HUDEP-2 (cell line): Measurements from ENCODE around the gene DPP6.
A peak's percentile ranks its signal among the peaks of the same experiment; 100 is the strongest.

Source experiments
- DNase-seq, 76 experiments: peaks; one replicate each; lab custom pipeline; 2025; ENCODE audit not compliant: unreplicated experiment in 76 of 76; lab: John Stamatoyannopoulos, UW

The DPP6 gene

GRCh38 chr7:154679379-154680053 lies 627.3 kb downstream of the DPP6 start:
- no peak for DNase-seq

- no peak for DNase-seq
Measured at GRCh38 chr7:154680894-154681659, 628.9 kb downstream of the DPP6 start.

GRCh38 chr7:154682003-154682402 lies 629.8 kb downstream of the DPP6 start:
- DNase-seq: no peak

DNA sequence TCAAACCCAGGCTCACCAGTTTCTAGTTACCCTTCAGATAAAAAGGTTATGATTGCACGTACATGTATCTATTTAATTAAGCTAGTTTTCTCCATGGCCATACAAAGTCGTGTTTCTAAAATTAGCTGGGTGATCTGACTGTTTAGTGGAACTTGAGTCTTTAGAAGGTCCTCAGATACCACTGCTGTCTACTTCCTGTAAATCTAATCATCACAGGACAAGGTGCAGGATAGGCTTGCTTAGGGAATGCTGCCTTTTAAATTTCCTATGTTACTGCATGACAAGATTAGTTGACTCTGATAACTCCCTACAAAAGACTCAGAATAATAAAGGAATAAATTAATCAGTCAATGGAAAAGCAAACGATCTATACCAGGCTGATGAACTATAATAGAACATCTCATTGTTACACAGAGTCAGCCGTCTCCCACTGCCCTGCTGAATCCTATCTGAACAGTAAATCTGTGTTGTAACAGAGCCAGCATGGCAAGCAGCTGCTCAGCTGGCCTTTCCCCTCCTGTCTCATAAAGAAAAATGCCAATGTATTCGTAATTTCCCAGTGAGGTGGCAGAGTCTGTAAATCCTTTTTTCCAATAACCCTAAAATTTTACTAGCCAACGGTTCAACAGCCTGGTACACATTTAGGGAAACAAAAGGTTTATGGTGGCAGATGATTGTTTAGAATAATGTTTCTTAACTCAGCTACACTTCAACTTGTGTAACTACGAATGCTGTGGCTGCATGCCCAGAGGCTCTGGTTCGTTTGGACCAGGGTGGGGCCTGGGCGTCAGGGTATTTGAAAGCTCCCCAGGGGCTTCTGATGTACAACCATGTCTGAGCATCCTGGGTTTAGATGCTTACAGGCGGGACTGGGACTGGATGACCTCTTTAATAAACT lies 632.7 kb downstream of the DPP6 start:
- peak in 13 of 76 experiments; percentile 6 to 27 (median 21) for DNase-seq

DNA sequence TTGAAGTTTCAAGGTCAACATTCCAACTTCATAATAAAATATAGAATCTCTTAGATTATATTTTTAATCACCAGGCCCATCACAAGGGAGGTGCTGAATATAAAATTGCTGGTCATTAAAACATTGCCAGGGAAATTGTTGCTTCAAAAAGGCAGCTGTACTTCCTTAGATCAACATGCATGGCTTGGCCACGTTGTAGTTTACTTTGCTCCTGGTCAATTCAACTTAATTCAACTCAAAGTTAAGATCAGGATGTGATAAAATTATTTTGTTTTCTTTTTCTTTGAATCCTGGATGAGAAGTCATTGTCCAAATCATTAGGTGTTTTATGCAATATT lies 633.3 kb downstream of the DPP6 start:
- no peak for DNase-seq

GRCh38 chr7:154686305-154686704 lies 634.1 kb downstream of the DPP6 start:
- DNase-seq: no peak

GRCh38 chr7:154688952-154689351 lies 636.8 kb downstream of the DPP6 start:
- no peak for DNase-seq

- DNase-seq: no peak
Measured at GRCh38 chr7:154690411-154690810, 638.2 kb downstream of the DPP6 start.

DNA sequence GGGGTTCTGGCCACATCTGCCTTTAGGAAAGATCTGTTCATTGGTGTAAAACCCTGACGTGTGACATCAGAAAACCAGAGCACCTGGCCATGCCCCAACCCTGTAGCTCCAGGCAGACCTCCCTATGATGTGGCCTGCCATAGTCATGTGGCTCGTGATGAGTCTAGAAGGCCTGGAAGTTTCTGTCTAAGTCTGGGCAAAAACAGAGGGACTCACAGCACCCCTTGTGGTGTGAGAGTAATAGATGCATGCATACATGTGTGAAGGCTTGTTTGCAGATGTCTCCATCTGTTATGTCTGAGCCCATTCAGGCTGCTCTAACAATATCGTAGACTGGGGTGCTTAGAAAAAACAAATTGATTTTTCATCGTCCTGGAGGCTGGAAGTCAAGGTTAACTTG lies 641.5 kb downstream of the DPP6 start:
- DNase-seq: peak in 6 of 76 experiments; percentile 3 to 22 (median 11)

GRCh38 chr7:154695836-154696235 lies 643.6 kb downstream of the DPP6 start:
- no peak for DNase-seq

GRCh38 chr7:154696556-154696955 lies 644.4 kb downstream of the DPP6 start:
- DNase-seq: no peak

DNA sequence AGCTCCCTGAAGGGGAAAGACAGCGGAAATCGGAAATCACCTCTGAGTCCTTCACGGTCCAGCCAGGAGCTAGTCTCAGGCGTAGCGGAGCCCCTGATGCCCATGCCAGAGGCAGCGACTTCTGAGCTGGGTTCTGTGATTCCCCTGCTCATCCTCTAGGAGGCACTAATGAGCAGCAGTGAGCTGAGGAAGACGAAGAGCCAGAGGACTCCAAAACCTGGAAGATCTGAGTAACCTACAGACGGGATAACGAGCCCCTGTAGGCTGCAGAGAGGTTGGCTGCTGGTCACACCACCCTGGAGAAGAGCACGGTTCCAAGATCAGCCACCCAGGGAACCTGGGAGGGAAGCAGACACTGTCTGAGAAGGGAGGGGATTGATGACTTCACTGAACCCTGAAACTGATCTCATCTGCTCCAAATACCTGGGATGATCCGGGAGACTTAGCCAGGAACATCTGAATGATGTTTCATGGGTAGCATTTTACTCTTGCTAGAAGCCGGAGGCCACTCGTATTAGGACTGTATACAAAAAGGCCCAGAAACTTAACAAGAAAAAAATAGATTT lies 646.6 kb downstream of the DPP6 start:
- DNase-seq: peak in 18 of 76 experiments; percentile 8 to 57 (median 26)

DNA sequence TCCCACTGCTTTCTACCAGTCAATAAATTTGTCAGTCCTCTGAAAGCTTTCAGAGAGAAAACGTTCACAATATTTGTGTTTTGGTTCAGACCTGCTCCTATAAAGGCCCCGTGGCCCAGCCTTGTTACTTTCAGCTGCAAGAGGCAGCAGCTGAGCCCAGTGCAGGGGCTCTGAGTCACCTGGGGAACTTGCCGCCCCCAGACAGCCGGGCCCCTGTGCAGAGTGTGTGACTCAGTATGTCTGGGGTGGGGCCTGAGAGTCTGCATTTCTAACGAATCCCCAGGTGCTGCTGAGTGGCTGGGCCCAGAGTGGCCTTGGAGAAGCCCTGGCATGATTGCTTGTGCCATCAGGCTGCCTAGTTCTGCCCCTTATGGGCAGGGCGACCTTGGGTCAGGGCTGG lies 647.2 kb downstream of the DPP6 start:
- DNase-seq: peak in 3 of 76 experiments; percentile 1 to 14 (median 8)

DNA sequence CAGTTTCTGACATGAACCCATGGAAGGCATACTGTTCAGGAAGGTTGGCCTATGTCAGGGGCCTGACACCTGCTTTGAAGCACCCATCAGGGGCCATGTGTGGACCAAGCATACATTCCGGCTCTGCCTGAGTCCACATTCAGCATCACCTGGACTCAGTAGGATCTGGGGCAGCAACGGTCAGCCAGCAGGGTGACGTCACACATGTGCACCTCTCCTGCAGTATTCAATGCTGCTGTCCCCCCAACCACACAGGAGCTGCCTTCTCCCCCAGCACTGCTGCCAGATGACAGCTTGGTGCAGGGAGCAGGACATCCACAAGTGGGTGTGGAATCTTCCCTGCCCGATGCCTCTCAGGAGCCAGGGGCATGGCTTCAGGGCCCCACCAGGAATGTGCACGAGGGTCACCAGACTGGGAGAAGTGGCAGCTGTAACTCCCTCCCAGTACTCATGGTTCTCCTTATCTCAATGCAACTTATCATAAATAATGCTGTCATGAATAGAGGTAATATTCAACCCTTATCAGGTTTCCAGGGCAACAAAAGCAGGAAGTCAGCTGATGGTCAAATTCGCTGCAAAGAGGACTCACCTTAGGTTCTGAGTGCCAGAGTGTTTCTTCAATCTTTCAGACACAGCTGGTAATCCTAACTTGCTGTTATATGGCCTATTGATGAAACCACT lies 657.8 kb downstream of the DPP6 start:
- DNase-seq: no peak

- no peak for DNase-seq
Measured at GRCh38 chr7:154720016-154720415, 667.8 kb downstream of the DPP6 start.

- DNase-seq: no peak
Measured at GRCh38 chr7:154721086-154721485, 668.9 kb downstream of the DPP6 start.

GRCh38 chr7:154726368-154726767 lies 674.2 kb downstream of the DPP6 start:
- DNase-seq: no peak

DNA sequence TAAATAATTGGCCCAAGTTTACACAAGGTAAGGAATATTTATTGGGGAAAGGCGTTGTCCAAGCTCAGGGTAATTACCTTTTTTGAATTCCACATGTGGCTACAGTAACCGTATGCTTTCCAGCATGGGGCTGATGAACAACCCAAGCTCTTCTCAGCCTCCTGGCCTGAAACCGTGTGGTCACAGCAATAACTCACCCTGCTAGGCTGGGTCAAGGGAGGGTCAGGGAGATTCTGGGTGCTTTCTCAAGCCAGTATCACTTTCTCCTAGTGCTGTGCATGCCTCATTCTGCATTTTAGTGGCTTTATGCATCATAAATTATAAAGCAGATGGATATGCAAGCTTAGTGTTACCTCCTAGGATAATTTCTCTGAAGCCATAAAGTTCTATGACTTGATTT lies 676.9 kb downstream of the DPP6 start:
- DNase-seq: no peak

DNA sequence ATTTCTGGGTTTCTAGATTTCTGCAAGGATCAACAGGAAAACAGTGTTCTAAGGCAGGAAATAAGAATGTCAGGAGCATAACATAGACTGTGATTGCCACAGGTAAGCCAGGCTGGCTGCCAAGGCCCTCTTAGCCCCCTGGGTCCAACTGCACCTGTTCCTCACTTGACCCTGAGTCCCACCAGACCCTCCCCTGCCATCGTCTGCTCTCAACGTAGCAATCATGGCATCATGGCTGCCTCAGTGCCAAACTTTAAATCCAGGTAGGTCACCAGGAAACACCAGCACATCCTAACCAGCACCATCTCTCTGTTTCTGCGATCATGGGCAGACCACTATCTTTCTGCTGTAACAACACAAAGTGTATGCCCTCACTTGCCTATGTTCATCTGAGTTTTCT lies 683.6 kb downstream of the DPP6 start:
- DNase-seq: no peak

GRCh38 chr7:154736389-154736788 lies 684.2 kb downstream of the DPP6 start:
- no peak for DNase-seq
